ENCODE measurements around the gene DRD2. TPM values are rescaled to one million over a fixed set of nuclear protein-coding genes. Genes with fewer than 3 reads are reported as not detected.

DRD2 gene
- total RNA-seq, 2 donors from 2014 or later: not detected

DNA sequence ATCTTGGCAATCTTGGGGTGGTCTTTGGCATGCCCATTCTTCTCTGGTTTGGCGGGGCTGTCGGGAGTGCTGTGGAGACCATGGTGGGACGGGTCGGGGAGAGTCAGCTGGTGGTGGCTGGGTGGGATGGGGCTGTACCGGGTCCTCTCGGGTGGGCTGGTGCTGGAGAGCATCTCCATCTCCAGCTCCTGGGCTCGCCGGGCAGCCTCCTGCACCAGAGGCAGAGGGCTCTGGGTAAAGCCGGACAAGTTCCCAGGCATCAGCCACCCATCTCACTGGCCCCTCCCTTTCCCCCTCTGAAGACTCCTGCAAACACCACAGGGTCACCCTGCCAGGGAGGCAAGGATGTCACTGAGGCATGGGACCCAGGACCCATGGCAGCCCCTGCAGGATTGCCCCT is 62.5 kb downstream of the DRD2 start:
- Mint-ChIP-seq H3K27ac (no peak overlapping the region), H3K36me3 (no peaks in the 10 kb centered on the region), H3K4me3 (no peak overlapping the region), H3K4me1 (ENCODE audit: low read depth in 2 of 2) (no peaks in the 10 kb centered on the region), H3K27me3 (peaks cover 0 to 3% of the 10 kb centered on the region in 2 donors), H3K9me3 (no peaks in the 10 kb centered on the region)
- ATAC-seq (no peak), DNase-seq (ENCODE audit: low spot score) (no peak)

DNA sequence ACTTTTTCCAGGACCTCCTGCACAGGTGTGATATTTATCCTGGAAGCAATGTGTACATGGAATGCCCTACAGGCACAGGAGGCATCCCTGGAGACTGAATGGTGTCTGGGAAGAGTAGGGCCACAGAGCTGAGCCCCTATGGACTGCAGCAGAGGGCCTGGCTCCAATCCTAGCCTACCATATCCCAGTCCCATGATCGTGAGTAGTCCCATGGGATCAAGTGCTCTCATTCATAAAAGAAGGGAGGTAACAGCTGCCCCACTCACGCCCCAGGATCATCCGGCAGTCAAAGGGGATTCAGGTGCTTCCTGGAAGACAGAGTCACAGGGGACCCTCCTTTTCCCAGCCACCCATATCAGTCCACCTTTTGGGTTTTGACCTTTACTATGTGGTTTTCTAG is 63.7 kb downstream of the DRD2 start:
- Mint-ChIP-seq H3K27me3 (peaks cover 0 to 3% of the 10 kb centered on the region in 2 donors), H3K9me3 (no peaks in the 10 kb centered on the region), H3K4me3 (no peak overlapping the region), H3K36me3 (no peaks in the 10 kb centered on the region), H3K4me1 (ENCODE audit: low read depth in 2 of 2) (no peaks in the 10 kb centered on the region), H3K27ac (no peak overlapping the region)
- ATAC-seq (no peak), DNase-seq (ENCODE audit: low spot score) (no peak)

DNA sequence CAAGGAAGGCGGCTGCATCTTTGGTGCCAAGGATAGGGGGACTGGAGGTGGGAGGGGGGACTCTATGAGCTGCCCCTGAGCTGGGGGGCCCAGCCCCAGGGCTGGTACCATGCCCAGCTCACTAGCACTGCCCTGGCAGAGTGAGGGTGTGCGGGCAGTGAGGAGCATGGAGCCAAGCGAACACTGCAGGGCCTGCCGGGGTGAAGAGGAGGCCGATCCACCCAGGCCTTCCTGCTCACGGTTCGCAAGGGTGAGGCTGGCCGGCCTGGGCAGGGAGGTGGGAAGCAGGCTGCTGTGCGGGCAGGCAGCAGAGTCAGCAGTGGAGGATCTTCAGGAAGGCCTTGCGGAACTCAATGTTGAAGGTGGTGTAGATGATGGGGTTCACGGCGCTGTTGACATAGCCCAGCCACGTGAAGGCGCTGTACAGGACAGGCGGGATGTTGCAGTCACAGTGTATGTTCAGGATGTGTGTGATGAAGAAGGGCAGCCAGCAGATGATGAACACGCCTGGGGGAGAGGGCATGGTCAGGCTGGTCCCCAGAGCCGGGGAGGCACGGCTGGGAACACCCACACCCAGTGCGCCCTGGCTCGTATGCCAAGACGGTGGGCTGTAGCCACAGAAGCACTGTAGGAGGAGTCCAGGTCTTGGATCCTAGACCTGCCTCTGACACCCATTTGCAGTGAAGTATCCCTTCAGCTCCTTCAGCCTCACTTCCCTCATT is 64.6 kb downstream of the DRD2 start:
- H3K4me1 Mint-ChIP-seq (ENCODE audit: low read depth in 2 of 2): no peaks in the 10 kb centered on the region
- no peak overlapping the region for H3K27ac Mint-ChIP-seq
- no peak overlapping the region for H3K4me3 Mint-ChIP-seq
- no peaks in the 10 kb centered on the region for H3K9me3 Mint-ChIP-seq
- no peaks in the 10 kb centered on the region for H3K36me3 Mint-ChIP-seq
- peaks cover 0 to 3% of the 10 kb centered on the region in 2 donors for H3K27me3 Mint-ChIP-seq
- DNase-seq (ENCODE audit: low spot score) (no peak), ATAC-seq (peak in 1 of 2 donors; percentile 3)

DNA sequence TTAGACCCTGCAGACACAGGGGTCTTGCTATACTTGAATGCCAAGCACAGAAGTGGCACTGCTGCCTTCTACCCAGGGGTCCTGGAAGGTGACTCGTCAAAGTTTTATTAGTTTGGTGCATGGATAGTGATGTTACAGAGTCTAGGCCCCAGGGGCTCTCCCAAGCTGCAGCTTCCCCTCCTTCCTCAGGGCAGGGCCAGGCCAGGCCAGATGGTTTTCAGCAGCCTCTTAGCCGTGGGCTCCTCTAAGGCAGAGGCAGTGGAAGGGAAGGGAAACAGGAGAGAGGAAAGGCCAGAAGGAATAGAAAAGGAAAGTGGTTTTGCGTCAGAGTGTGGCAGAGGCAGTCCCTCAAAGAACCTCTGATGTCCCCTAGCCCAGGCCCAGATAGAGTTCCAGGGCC is 65.7 kb downstream of the DRD2 start:
- DNase-seq (ENCODE audit: low spot score): no peak
- Mint-ChIP-seq H3K27me3 (no peaks in the 10 kb centered on the region), H3K36me3 (no peaks in the 10 kb centered on the region), H3K9me3 (no peaks in the 10 kb centered on the region), H3K4me3 (no peak overlapping the region), H3K27ac (no peak overlapping the region), H3K4me1 (ENCODE audit: low read depth in 2 of 2) (no peaks in the 10 kb centered on the region)
- no peak for ATAC-seq

DNA sequence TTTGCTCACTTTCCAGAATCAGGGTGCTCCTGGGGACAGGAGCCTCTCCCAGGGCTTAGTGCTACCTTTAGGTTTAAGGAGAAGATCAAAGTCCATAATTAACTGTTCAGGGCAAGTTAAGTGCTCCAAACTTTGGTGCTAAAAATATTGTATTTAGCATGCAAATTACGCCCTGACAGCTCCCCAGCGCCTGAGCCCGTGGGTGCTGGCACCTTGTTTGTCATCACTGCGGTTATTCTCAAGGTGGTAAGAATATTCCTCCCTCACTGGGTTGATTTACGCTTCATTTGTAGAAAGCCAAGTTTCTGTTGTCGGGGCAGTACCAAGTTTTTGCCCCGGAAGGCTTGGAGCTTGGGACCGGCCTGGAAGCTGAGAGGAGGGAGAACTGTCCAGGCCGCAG is 66.3 kb downstream of the DRD2 start:
- Mint-ChIP-seq H3K4me3 (no peak overlapping the region), H3K9me3 (no peaks in the 10 kb centered on the region), H3K27me3 (peaks cover 0 to 3% of the 10 kb centered on the region in 2 donors), H3K27ac (no peak overlapping the region), H3K36me3 (no peaks in the 10 kb centered on the region), H3K4me1 (ENCODE audit: low read depth in 2 of 2) (no peaks in the 10 kb centered on the region)
- DNase-seq (ENCODE audit: low spot score) (no peak), ATAC-seq (no peak)

DNA sequence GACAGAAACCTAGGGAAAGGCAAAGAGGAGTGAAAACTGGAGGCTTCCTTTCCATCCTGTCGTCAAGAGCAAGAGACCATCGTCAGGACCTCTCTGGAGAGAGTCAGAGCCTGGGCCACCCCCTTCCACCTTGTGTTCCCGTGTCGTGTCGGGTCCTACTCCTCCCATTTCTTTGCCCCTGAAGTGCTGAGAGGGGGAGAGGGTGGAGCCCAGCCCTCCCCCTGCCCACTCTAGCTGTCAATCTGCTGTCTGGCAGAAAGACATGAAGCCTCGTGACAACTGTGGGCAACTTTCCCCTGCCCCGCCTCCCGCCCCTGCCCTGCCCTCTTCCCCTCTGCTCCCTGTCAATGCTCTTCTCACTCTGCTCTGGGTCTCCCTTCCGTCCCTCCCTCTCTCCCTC is 67.0 kb downstream of the DRD2 start:
- Mint-ChIP-seq H3K27me3 (peaks cover 0 to 6% of the 10 kb centered on the region in 2 donors), H3K4me1 (ENCODE audit: low read depth in 2 of 2) (no peaks in the 10 kb centered on the region), H3K27ac (no peak overlapping the region), H3K36me3 (no peaks in the 10 kb centered on the region), H3K9me3 (no peaks in the 10 kb centered on the region), H3K4me3 (no peak overlapping the region)
- ATAC-seq (no peak), DNase-seq (ENCODE audit: low spot score) (no peak)

DNA sequence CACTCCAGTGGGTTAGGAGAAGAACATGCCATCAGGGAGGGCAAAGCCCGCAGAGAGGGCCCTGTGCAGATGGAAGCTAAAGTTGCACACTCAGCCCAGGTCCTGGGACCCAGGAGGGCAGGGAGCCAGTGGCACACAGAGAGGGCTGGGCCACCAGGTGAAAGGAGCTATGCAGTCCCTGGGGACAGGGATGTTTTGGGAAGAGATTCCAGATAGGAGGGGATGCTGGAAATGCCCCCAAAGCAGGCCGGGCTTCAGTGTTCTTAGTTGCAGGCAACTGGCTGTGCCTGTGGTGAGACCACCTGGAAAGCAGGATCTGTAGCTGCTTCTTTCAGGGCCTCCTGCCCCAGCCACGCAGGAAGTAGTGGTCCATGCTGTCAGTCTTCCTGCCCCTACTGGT is 68.0 kb downstream of the DRD2 start:
- no peak for ATAC-seq
- H3K36me3 Mint-ChIP-seq: no peaks in the 10 kb centered on the region
- no peak for DNase-seq (ENCODE audit: low spot score)
- no peaks in the 10 kb centered on the region for H3K9me3 Mint-ChIP-seq
- H3K4me3 Mint-ChIP-seq: no peak overlapping the region
- H3K27ac Mint-ChIP-seq: no peak overlapping the region
- H3K27me3 Mint-ChIP-seq: peaks cover 0 to 6% of the 10 kb centered on the region in 2 donors
- H3K4me1 Mint-ChIP-seq (ENCODE audit: low read depth in 2 of 2): no peaks in the 10 kb centered on the region

DNA sequence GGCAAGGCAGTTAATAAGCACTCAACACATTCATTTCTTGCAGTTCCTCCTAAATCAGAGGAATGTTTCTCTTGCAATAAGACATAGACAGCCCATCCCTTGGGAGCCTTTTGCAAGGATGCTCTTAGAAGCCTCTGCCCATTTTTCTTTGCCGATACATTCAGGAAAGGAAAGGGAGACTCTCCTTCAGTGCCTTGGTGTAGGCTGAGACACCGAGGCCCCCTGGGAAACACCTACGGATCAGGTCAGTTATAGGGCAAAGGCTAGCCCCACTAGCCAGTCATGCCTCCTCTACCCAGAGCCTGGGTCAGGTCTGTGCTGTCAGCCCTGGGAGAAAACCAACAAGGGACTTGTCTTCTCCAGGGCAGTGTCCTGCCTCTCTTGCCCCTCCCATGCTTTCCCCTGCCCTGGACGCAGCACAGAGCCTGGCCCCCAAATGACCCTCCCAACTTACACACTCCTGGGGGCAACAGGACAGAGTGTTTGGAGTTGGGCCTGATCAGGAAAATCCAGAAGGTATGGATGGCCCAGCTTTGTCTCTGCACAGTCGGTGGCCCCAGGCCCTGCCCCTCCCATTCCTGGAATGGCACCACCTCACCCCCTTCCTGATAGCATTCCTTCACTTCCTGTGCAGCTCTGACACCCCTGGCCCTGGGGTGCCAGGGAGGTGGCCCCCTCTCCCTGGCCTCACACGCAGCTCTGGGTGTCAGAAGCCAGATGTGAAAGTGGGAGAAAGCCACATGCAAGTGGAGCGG is 69.3 kb downstream of the DRD2 start:
- H3K9me3 Mint-ChIP-seq: no peaks in the 10 kb centered on the region
- H3K27me3 Mint-ChIP-seq: peaks cover 0 to 6% of the 10 kb centered on the region in 2 donors
- H3K4me1 Mint-ChIP-seq (ENCODE audit: low read depth in 2 of 2): no peaks in the 10 kb centered on the region
- H3K36me3 Mint-ChIP-seq: no peaks in the 10 kb centered on the region
- no peak overlapping the region for H3K4me3 Mint-ChIP-seq
- H3K27ac Mint-ChIP-seq: no peak overlapping the region
- ATAC-seq (no peak), DNase-seq (ENCODE audit: low spot score) (no peak)

DNA sequence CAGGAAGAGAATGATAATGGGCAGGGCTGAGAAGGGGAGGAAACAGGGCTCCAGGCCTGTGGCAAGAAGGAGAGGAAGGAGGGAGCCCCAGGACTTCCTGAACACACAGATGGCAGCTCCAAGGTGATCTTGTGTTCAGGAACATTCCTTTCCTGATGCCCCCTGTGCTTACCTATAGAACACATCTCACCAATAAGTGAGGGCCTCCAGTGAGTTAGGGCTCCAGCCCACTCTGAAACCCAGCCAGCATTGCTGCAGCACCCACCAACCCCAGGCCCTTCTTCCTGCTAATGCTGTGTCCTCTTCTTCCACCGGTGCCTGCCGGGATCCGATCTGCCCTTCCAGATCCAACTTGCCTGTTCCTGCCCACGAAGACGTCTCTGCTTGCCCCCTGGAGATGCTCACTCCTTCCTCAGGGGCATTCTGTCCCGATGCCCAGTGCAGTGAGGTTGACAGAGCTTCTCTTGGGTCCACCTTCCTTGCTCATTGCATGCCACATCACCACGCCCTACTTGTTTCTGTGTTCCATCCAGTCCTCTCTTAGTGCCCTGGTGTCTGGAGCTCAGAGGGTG is 70.3 kb downstream of the DRD2 start:
- H3K27ac Mint-ChIP-seq: no peak overlapping the region
- peak; percentile 29 for DNase-seq (ENCODE audit: low spot score)
- no peak for ATAC-seq
- H3K9me3 Mint-ChIP-seq: no peaks in the 10 kb centered on the region
- H3K4me1 Mint-ChIP-seq (ENCODE audit: low read depth in 2 of 2): no peaks in the 10 kb centered on the region
- H3K36me3 Mint-ChIP-seq: no peaks in the 10 kb centered on the region
- peaks cover 0 to 6% of the 10 kb centered on the region in 2 donors for H3K27me3 Mint-ChIP-seq
- no peak overlapping the region for H3K4me3 Mint-ChIP-seq

DNA sequence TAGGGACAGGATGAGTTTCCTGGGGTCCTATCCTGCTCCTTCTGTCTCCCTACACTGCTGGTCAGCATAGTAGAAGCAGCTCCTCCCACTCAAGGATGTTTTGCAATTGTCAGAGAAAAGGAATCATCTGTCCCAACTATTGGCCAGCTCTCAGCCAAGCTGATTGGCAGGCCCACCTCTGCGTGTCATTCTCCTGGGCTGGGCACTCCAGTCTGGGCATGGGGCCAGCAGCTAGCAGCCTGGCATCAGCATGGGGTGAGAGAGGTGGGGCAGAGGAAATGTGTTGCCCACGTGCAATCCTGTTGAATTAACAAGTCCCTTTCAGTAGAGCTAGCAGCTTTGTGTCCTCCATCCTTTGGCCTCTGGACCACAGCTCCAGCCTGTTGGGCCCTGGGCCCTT is 73.5 kb downstream of the DRD2 start:
- Mint-ChIP-seq H3K4me3 (no peak overlapping the region), H3K4me1 (ENCODE audit: low read depth in 2 of 2) (no peaks in the 10 kb centered on the region), H3K27ac (no peak overlapping the region), H3K36me3 (no peaks in the 10 kb centered on the region), H3K27me3 (peaks cover 0 to 6% of the 10 kb centered on the region in 2 donors), H3K9me3 (no peaks in the 10 kb centered on the region)
- ATAC-seq (no peak), DNase-seq (ENCODE audit: low spot score) (peak; percentile 23)

DNA sequence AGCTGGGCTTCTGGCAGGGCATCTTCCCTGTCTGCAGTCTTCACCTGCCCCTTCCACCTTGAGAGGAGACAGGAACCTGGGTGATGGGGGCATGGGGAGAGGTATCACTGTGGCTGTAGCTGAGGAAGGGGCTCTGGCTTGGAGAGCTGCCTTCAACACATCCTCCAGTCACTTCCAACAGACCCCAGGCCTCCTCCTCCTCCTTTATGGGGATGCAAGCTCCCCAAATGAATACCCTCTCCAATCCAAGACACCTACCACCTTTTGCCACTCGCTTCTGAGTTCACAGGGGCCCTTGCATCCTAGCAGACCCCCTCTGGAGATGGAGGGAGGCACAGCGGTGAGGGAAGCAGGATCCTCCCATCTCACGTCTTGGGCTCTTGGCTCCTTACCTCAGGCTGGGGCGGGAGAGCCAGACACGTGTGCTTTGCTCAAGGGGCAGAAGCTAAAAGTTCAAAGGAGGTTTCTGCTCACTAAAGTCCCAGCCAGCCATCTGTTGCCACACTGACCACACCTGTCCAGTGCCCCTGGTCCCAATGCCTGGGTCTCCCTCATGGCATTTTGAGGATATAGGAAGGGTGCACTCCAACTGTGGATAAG is 74.5 kb downstream of the DRD2 start:
- Mint-ChIP-seq H3K27me3 (peaks cover 0 to 6% of the 10 kb centered on the region in 2 donors), H3K27ac (no peak overlapping the region), H3K9me3 (no peaks in the 10 kb centered on the region), H3K4me3 (no peak overlapping the region), H3K36me3 (no peaks in the 10 kb centered on the region), H3K4me1 (ENCODE audit: low read depth in 2 of 2) (no peaks in the 10 kb centered on the region)
- DNase-seq (ENCODE audit: low spot score) (peak; percentile 41), ATAC-seq (no peak)

DNA sequence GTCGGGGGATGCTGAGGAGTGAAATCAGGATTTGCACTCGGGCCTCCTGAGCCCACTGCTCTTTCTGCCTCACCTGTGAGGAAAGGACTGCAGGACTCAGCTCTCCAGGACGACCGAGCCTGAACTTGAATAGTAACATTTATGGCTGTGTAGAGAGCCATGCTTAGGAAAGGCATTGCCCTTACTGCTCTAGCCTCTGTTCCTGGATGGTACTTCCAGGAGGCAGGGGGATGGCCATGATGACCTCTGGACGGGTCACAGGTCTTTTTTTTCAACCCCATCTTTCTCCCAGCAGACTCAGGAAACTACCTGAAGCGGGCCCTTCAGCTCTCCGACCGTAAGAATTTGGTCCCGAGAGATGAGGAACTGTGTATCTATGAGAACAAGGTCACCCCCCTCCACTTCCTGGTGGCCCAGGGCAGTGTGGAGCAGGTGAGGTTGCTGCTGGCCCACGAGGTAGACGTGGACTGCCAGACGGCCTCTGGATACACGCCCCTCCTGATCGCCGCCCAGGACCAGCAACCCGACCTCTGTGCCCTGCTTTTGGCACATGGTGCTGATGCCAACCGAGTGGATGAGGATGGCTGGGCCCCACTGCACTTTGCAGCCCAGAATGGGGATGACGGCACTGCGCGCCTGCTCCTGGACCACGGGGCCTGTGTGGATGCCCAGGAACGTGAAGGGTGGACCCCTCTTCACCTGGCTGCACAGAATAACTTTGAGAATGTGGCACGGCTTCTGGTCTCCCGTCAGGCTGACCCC is 76.3 kb downstream of the DRD2 start:
- ATAC-seq (no peak), DNase-seq (ENCODE audit: low spot score) (no peak)
- Mint-ChIP-seq H3K36me3 (no peaks in the 10 kb centered on the region), H3K27me3 (peaks cover 0 to 5% of the 10 kb centered on the region in 2 donors), H3K4me3 (no peak overlapping the region), H3K4me1 (ENCODE audit: low read depth in 2 of 2) (no peaks in the 10 kb centered on the region), H3K9me3 (no peaks in the 10 kb centered on the region), H3K27ac (no peak overlapping the region)

DNA sequence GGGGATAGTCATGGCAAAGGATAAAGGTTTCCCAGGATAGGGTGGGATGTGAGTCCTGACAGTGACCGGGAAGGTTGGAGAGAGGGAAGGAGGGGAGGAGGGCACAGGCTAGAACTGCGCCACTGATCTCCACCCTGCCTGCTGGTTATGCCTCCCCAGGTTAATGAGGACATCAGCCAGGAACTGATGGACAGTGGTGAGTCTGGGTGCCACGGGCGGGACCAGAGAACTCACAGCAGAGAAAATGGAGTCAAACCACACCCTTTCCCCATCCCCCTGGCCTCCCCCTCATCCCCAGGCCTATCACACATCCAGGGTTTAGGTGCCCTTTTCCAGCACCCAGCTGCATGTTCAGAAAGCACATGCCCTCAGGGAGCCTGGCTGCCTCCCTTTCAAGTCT is 77.4 kb downstream of the DRD2 start:
- Mint-ChIP-seq H3K36me3 (no peaks in the 10 kb centered on the region), H3K27ac (no peak overlapping the region), H3K9me3 (no peaks in the 10 kb centered on the region), H3K4me1 (ENCODE audit: low read depth in 2 of 2) (no peaks in the 10 kb centered on the region), H3K4me3 (no peak overlapping the region), H3K27me3 (peaks cover 0 to 2% of the 10 kb centered on the region in 2 donors)
- DNase-seq (ENCODE audit: low spot score) (no peak), ATAC-seq (no peak)

Measured in natural killer cell treated with Interleukin-12 subunit alpha and Interleukin-12 subunit beta and Interleukin-15 and Interleukin-18, amount 100 ng/mL, for 72 hours (primary cell).